ENCODE measurements around the gene GNPAT.

- TF ChIP-seq, protein P1, sequence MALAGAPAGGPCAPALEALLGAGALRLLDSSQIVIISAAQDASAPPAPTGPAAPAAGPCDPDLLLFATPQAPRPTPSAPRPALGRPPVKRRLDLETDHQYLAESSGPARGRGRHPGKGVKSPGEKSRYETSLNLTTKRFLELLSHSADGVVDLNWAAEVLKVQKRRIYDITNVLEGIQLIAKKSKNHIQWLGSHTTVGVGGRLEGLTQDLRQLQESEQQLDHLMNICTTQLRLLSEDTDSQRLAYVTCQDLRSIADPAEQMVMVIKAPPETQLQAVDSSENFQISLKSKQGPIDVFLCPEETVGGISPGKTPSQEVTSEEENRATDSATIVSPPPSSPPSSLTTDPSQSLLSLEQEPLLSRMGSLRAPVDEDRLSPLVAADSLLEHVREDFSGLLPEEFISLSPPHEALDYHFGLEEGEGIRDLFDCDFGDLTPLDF (CRISPR knock-in tag; IDR thresholded peaks at IDR 0.05), result no peak
- no peak for TF ChIP-seq NFYB (CRISPR knock-in tag; conservative IDR thresholded peaks at IDR 0.05; ENCODE audit: low read depth)
Measured at GRCh38 chr1:231193710-231194340, 47.2 kb upstream of the GNPAT start.
